GM10847 (cell line): ENCODE results near the gene AOAH.

ENCODE experiments used
- POLR2A ChIP-seq: IDR thresholded peaks from 2 replicates; pipeline ENCODE4 v1.6.1; 2011; ENCODE audit not compliant: insufficient read length; ENCODE audit errors: extremely low read depth

The AOAH gene

GRCh38 chr7:36638140-36638539 is 86.2 kb downstream of the AOAH start:
- TF ChIP-seq POLR2A = no peak

GRCh38 chr7:36637417-36637816 is 86.9 kb downstream of the AOAH start:
- no peak for TF ChIP-seq POLR2A

- TF ChIP-seq POLR2A = no peak
These were observed 88.2 kb downstream of the AOAH start for GRCh38 chr7:36636126-36636525.

GRCh38 chr7:36635091-36635490 is 89.2 kb downstream of the AOAH start:
- TF ChIP-seq POLR2A = no peak

GRCh38 chr7:36633377-36633776 is 90.9 kb downstream of the AOAH start:
- TF ChIP-seq POLR2A = no peak

GRCh38 chr7:36630112-36630650 is 94.1 kb downstream of the AOAH start:
- no peak for TF ChIP-seq POLR2A

GRCh38 chr7:36629351-36629750 is 94.9 kb downstream of the AOAH start:
- TF ChIP-seq POLR2A = no peak

- TF ChIP-seq POLR2A = no peak
These were observed 96.5 kb downstream of the AOAH start for GRCh38 chr7:36627836-36628235.

- no peak for TF ChIP-seq POLR2A
These were observed 98.2 kb downstream of the AOAH start for GRCh38 chr7:36626111-36626510.

- TF ChIP-seq POLR2A = no peak
These were observed 99.0 kb downstream of the AOAH start for GRCh38 chr7:36625247-36625646.

GRCh38 chr7:36623247-36623646 is 101.0 kb downstream of the AOAH start:
- no peak for TF ChIP-seq POLR2A

GRCh38 chr7:36621396-36621795 is 102.9 kb downstream of the AOAH start:
- TF ChIP-seq POLR2A = no peak

- no peak for TF ChIP-seq POLR2A
These were observed 104.1 kb downstream of the AOAH start for GRCh38 chr7:36620166-36620708.

- TF ChIP-seq POLR2A = no peak
These were observed 106.9 kb downstream of the AOAH start for GRCh38 chr7:36617408-36617807.

- no peak for TF ChIP-seq POLR2A
These were observed 108.3 kb downstream of the AOAH start for GRCh38 chr7:36615852-36616540.

- no peak for TF ChIP-seq POLR2A
These were observed 109.3 kb downstream of the AOAH start for GRCh38 chr7:36614959-36615358.
